Muscle of leg (tissue), 11 donors: ENCODE data around the gene RNF114. TPM values are rescaled to one million over a fixed set of nuclear protein-coding genes. Genes with fewer than 3 reads are reported as not detected.
A peak's percentile ranks its signal among the peaks of the same experiment; 100 is the strongest.

Experiments used
- DNase-seq: peaks from one replicate; pipeline ENCODE4 v3.0.0; 2013
- H3K27ac ChIP-seq: one replicate; pipeline ENCODE4 v1.5.1; 2013; ENCODE audit warnings: mild to moderate bottlenecking, low read length, control low read depth
- H3K27me3 ChIP-seq: one replicate; pipeline ENCODE4 v1.6.1; 2013; ENCODE audit warnings: low read length; ENCODE audit not compliant: control insufficient read depth, insufficient read depth
- H3K36me3 ChIP-seq: one replicate; pipeline ENCODE4 v1.6.1; 2013; ENCODE audit warnings: low read length; ENCODE audit not compliant: control insufficient read depth, insufficient read depth
- H3K4me1 ChIP-seq: one replicate; pipeline ENCODE4 v1.6.1; 2013; ENCODE audit warnings: low read length; ENCODE audit not compliant: control insufficient read depth, insufficient read depth
- H3K4me3 ChIP-seq: one replicate; pipeline ENCODE4 v1.5.1; 2013; ENCODE audit warnings: low read length, control low read depth
- H3K9me3 ChIP-seq: replicated peaks from 2 replicates; pipeline ENCODE4 v1.6.1; 2013; ENCODE audit warnings: low read depth, low read length; ENCODE audit not compliant: control insufficient read depth
- WGBS: methylation state at CpG from one replicate; pipeline ENCODE4 v1.1.5; 2013; ENCODE audit warnings: missing lambda C conversion rate; ENCODE audit not compliant: insufficient coverage; 5-methylcytosine and 5-hydroxymethylcytosine counted together
- polyA plus RNA-seq, 8 donors: library from polyadenylated mRNA; unstranded; fragments of 120-200 nt; gene quantifications; one replicate each; pipeline versions ENCODE4 v1.2.1 to v1.2.3, GENCODE V29; 2013; ENCODE audit warnings: inconsistent platforms in 1 of 8, low replicate concordance in 1 of 8; ENCODE audit not compliant: insufficient read length in 8 of 8, insufficient read depth in 1 of 8
- total RNA-seq: library from RNA; stranded (reverse); fragments of 120-200 nt; gene quantifications from one replicate; pipeline ENCODE4 v1.2.4, GENCODE V29; 2013

Gene RNF114
- total and polyA plus RNA-seq, 9 donors: 31.7 to 49.8 (median 40.3) TPM

GRCh38 chr20:49925901-49926454, 10.2 kb upstream of the RNF114 start:
- H3K4me3 ChIP-seq: no peak overlapping the region
- no peaks in the 10 kb centered on the region for H3K9me3 ChIP-seq
- no peaks in the 10 kb centered on the region for H3K4me1 ChIP-seq
- DNase-seq: no peak
- no peaks in the 10 kb centered on the region for H3K36me3 ChIP-seq
- H3K27ac ChIP-seq: no peak overlapping the region
- no peaks in the 10 kb centered on the region for H3K27me3 ChIP-seq
- no CpG with 5 or more reads among the region's 2 CpGs for WGBS

GRCh38 chr20:49928411-49929141, 7.6 kb upstream of the RNF114 start:
- Histone ChIP-seq H3K9me3 (no peaks in the 10 kb centered on the region), H3K4me1 (no peaks in the 10 kb centered on the region), H3K4me3 (no peak overlapping the region), H3K27ac (no peak overlapping the region), H3K36me3 (no peaks in the 10 kb centered on the region), H3K27me3 (no peaks in the 10 kb centered on the region)
- WGBS: 0% methylated on average over 4 of the region's 15 CpGs
- peak; percentile 88 for DNase-seq

- no CpG with 5 or more reads among the region's 4 CpGs for WGBS
- no peaks in the 10 kb centered on the region for H3K4me1 ChIP-seq
- H3K27ac ChIP-seq: no peak overlapping the region
- DNase-seq: no peak
- no peak overlapping the region for H3K4me3 ChIP-seq
- no peaks in the 10 kb centered on the region for H3K9me3 ChIP-seq
- no peaks in the 10 kb centered on the region for H3K36me3 ChIP-seq
- no peaks in the 10 kb centered on the region for H3K27me3 ChIP-seq
These were observed 7.1 kb upstream of the RNF114 start for GRCh38 chr20:49929142-49929494.

- H3K9me3 ChIP-seq: no peaks in the 10 kb centered on the region
- WGBS: 57% methylated on average over 10 of the region's 21 CpGs
- peak overlapping the region; percentile 44 for H3K4me3 ChIP-seq
- no peaks in the 10 kb centered on the region for H3K27me3 ChIP-seq
- H3K36me3 ChIP-seq: peaks cover 11% of the 10 kb centered on the region
- DNase-seq: no peak
- H3K4me1 ChIP-seq: peaks cover 27% of the 10 kb centered on the region
- H3K27ac ChIP-seq: peak overlapping the region; percentile 77
These were observed 448 bp upstream of the RNF114 start for GRCh38 chr20:49935746-49936152.

- Histone ChIP-seq H3K27ac (peak overlapping the region; percentile 98), H3K27me3 (no peaks in the 10 kb centered on the region), H3K4me1 (peaks cover 27% of the 10 kb centered on the region), H3K4me3 (peak overlapping the region; percentile 99), H3K9me3 (no peaks in the 10 kb centered on the region), H3K36me3 (peaks cover 24% of the 10 kb centered on the region)
- WGBS: 17% methylated on average over 8 of the region's 12 CpGs
- peak; percentile 28 for DNase-seq
These were observed 1.1 kb downstream of the RNF114 start for GRCh38 chr20:49937027-49937929.

- Histone ChIP-seq H3K36me3 (peaks cover 33% of the 10 kb centered on the region), H3K4me3 (no peak overlapping the region)
These were observed 2.3 kb downstream of the RNF114 start for GRCh38 chr20:49938173-49939163.

GRCh38 chr20:49941456-49941855, 5.3 kb downstream of the RNF114 start:
- H3K27ac ChIP-seq: no peak overlapping the region
- H3K36me3 ChIP-seq: peaks cover 52% of the 10 kb centered on the region
- H3K4me3 ChIP-seq: no peak overlapping the region
- no peaks in the 10 kb centered on the region for H3K9me3 ChIP-seq
- peaks cover 20% of the 10 kb centered on the region for H3K4me1 ChIP-seq
- no peaks in the 10 kb centered on the region for H3K27me3 ChIP-seq
- WGBS: 92% methylated on average over 13 of the region's 15 CpGs
- no peak for DNase-seq

More at GRCh38 chr20:49938173-49939163, 2.3 kb downstream of the RNF114 start:
- H3K27ac ChIP-seq: peak overlapping the region; percentile 98
- H3K27me3 ChIP-seq: no peaks in the 10 kb centered on the region
- 36% methylated on average over 10 of the region's 12 CpGs for WGBS
- no peaks in the 10 kb centered on the region for H3K9me3 ChIP-seq
- peak; percentile 91 for DNase-seq
- H3K4me1 ChIP-seq: peaks cover 27% of the 10 kb centered on the region

GRCh38 chr20:49942303-49942702, 6.1 kb downstream of the RNF114 start:
- H3K27me3 ChIP-seq: no peaks in the 10 kb centered on the region

GRCh38 chr20:49942942-49943341, 6.7 kb downstream of the RNF114 start:
- peaks cover 62% of the 10 kb centered on the region for H3K36me3 ChIP-seq
- DNase-seq: no peak
- no peaks in the 10 kb centered on the region for H3K27me3 ChIP-seq
- WGBS: no CpG with 5 or more reads among the region's 3 CpGs
- H3K4me3 ChIP-seq: no peak overlapping the region
- H3K9me3 ChIP-seq: no peaks in the 10 kb centered on the region
- no peak overlapping the region for H3K27ac ChIP-seq
- H3K4me1 ChIP-seq: peaks cover 11% of the 10 kb centered on the region

More at GRCh38 chr20:49942303-49942702, 6.1 kb downstream of the RNF114 start:
- peaks cover 17% of the 10 kb centered on the region for H3K4me1 ChIP-seq
- no peak overlapping the region for H3K4me3 ChIP-seq
- peaks cover 59% of the 10 kb centered on the region for H3K36me3 ChIP-seq
- 91% methylated on average over 2 of the region's 3 CpGs for WGBS
- DNase-seq: no peak
- H3K27ac ChIP-seq: no peak overlapping the region
- no peaks in the 10 kb centered on the region for H3K9me3 ChIP-seq
